Renal cortical epithelial cell (primary cell): ENCODE results near the gene CEP170B. TPM values are rescaled to one million over a fixed set of nuclear protein-coding genes. Genes with fewer than 3 reads are reported as not detected.
A peak's percentile ranks its signal among the peaks of the same experiment; 100 is the strongest.
"Not testable (repeated sequence)": the region's sequence is repeated elsewhere in the genome, so short reads cannot be mapped to it uniquely, and the experiment has no call there.

Experiments
- DNase-seq: peaks from one replicate; pipeline ENCODE4 v3.0.0-alpha.2; 2011; ENCODE audit warnings: low read depth
- total RNA-seq: library from RNA; depleted of rRNA; stranded (reverse); fragments of >200 nt; gene quantifications from 2 replicates; pipeline ENCODE4 v1.2.3, GENCODE V29; 2014

Gene CEP170B
- total RNA-seq, 1 donor from 2014 or later, result 40.1 TPM

DNA sequence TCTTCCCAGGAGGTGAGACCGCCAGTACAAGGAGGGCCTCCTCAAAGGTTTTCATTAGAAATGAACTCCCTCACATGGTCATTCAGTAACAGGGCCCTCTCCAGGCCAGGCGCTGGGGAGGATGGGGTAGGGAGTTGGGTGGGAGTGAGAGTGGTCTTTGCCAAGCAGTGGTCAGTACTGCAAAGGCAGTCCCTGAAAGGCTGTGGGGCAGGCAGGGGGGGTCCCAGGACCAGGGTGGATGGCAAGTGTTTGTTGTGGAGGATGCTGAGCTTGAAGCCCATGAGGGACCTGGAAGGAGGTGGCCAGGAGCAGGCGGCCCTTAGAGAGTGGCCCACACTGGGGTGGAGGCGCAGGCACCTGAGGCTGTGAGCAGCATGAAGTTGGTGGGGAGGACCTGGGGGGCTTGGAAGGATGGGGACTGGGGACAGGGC is 26.1 kb downstream of the CEP170B start:
- DNase-seq, result no peak

DNA sequence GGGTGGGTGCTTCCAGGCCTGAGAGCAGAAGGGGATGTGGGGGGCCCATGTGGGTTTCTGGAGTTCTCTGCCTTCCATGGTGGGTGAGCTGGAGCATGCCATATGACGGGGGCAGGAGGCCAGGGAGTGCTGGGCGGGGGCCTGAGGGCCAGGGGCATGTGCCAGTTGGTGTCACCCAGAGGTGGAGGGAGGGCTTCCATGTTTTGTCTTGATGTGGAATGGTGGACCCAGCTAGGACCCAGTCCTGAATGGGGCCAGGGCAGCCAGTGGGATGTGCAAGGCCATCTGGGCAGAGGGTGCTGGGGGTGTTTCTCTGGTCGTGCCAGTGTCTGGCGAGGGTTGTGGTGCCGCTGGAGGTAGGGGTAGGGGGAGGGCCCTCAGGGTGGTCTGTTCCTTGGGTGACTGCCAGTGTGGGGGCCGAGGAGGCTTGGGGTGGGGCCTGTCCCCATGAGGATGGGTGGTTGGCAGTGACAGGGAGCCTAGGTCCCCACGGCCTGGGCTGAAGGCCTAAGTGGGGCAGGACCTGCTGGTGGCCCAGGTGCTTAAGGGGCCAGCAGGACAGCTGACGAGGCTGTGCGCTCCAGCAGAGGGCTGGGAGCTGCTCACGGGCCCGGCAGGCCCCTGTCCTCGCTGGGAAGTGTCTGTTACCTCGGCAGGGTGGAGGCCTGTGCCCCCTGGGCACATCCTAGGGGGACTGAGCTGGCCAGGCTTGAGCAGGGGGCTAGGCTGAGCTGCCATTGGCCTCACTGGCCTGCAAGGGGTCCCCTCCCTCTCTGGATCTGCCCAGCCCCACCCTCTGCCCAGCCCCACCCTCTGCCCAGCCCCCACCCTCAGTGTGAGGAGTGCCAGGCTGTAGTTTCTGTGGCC is 26.8 kb downstream of the CEP170B start:
- DNase-seq, result no peak

DNA sequence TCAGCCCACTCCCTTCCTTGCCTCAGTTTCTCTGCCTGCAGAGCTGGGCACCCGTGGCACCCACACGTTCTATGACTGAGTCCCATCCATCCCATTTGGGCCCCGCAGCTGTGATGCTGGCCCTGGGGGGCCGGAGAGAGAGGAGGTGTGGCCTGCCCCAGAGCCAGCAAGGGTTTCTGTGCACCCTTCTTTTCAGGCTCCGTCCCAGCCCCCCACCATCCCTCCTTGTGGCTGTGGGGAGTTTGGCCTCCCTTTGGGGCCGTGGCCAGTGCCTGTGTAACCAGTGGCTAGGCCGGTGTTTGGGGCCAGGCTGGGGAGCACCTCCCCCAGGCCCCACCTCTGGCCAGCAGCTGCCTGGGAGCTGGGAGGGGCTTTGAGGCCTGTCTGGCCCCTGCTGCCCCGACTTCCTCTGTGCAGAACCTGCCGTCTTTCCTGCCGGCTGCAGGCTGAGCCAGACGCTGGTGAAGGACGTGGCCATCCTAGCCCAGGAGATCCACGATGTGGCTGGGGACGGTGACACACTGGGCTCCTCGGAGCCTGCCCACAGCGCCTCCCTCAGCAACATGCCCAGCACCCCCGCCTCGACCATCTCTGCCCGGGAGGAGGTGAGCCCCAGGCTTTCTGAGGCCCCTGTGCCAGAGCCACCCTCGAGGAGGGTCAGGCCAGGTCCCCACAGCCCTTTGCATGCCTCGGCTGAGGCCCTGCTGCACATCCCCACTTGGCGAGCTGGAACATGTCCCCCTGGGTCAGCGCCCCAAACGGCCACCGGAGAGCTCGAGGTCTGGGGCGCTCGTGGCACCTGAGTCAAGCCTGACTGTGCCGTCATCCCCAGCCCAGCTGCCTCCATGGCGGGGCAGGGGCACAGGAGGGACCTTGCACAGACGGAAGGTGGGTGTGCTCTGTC is 27.7 kb downstream of the CEP170B start:
- DNase-seq, result no peak

DNA sequence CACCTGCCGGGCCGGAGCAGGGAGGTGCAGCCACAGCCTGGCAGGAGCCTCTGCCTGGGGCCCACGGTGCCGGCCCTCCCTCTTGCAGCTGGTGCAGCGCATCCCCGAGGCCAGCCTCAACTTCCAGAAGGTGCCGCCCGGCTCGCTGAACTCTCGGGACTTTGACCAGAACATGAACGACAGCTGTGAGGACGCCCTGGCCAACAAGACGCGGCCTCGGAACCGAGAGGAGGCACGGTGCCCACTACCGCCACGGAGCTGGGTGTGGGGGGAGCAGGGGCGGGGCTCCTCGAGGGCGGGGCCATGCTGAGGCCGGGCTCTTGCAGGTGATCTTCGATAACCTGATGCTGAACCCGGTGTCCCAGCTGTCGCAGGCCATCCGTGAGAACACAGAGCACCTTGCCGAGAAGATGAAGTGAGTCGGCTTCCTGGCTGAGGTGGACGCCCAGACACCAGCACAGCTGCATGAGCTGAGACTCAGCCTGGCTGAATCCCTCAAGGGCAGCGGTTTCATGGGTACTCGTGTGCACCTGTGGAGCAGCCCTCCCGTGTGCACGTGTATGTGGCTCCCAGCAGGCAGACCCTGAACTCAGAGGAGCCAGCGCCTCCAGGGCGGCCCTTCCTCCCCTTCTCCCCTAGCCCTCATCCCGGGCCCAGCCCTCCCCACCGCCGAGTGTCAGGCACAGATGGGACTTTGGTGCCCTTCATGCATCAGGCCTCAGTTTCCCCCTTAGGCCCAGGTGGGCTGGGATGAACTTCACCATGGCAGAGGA is 28.6 kb downstream of the CEP170B start:
- no peak for DNase-seq

GRCh38 chr14:104894331-104895206 is 29.5 kb downstream of the CEP170B start:
- DNase-seq, result no peak

DNA sequence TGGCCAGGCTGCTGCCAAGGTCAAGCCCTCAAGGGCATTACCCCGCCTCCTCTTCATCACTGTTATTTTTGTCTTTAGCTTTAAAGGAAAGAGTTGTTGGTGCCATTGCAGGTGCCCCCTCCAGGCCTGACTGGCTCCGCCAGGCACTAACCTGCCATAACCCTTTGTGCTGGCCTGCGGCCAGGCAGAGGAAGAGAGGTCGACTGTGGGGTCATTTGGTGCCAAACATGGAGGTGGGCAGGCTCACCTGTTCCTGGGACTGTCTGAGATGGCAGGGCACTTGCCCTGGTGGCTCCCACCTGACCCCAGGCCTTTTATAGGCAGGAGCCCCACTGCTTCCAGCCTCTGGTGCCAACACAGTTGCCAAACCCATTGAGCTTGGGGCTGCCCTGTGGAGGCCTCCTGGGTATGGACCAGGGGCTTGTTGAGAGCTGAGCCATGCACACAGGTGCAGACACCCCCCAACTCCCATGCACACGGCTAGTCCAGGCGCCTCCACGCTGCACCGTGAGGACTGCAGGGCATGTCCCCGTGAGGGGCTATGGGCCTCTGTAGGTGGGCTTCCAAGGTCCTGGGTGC is 30.2 kb downstream of the CEP170B start:
- DNase-seq, result no peak

- DNase-seq, result peak; percentile 13
These were observed 31.0 kb downstream of the CEP170B start for GRCh38 chr14:104895786-104896661.

DNA sequence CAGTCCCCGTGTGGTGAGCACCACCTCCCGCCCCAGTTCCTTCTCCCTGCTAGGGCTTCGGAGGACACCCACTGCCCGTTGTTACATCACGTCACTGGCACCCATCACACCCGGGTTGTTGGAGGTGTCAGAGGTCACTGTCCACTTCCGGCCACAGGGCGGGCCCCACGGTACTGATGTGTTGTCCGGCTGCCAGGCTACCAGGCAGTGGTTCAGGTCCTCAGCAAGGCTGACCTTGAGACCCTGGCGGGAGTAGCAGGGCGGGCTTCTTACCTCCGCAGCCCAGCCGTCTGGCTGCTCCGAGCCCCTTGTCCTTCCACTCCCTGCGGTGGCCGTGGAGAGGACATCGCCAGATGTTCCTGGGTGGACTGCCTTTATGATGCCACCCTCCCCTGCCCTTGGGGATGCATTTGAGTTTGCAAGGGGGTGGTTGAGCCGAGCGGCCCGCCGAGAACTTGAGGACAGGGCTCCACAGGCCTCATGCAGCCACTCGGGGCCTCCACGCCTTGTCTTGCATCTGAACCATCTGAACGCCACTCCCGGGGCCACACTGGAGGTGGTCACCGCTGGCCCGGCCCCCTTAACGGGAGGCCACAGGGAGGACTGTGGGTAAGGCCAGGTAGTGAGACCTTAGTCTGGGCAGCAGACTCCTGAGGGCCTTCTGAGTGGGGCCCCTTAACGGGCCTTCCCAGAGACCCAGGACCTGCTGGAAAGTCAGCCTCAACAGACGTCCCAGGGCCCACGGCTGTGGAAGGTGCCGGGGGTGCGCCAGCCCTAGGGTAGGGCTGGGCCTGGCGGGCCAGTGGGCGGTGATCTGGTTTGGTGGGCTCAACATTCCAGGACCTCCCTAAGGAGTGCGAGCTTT is 32.5 kb downstream of the CEP170B start:
- DNase-seq, result no peak

GRCh38 chr14:104898195-104898558 is 33.1 kb downstream of the CEP170B start:
- DNase-seq, result no peak

DNA sequence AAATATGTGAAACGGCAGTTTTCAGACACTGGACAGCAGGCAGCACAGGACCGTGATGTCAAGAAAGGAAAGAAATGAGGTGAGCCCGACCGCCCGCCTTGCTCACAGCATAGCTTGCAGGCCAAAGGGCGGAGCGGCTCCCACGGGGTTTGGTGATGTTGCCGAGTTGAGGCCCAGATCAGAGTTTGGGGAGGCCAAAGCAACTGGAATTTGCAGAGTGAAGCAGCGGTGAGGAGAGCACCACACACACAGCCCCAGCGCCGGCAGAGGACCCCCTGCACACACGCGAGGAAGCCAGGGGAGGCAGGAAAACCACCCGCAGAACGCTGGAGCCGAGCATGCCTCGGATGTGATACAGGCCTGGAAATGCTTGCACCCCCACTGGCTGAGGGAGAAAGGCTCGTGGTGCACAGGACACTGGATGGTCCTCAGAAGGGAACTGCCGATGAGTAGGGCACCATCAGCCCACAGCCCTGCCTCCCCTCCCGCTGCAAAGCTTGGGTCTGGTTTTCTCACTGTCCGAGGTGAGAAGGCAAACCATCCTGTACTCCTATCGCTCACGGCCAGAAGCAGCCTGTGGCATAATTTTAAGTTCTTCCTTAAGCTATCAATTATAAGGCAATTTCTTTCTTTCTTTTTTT is 33.9 kb downstream of the CEP170B start:
- DNase-seq, result no peak

DNA sequence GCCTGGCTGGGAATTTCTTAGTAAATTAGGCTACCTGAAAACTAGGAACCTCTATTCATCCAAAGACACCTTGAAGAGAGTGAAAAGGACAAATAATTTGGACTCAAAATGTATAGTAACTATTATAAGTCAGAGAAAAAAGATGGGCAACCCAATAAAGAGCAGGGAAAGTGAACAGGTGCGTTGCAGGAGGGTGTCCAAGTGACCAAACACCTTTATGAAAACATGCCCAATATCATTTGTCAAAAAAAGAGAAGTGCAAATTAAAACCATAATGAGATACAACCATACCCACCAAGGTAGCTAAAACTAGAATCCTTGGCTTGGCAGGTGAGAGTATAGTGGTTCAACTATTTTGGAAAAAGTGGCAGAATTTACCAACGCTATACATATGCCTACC is 34.7 kb downstream of the CEP170B start:
- DNase-seq, result no peak

DNA sequence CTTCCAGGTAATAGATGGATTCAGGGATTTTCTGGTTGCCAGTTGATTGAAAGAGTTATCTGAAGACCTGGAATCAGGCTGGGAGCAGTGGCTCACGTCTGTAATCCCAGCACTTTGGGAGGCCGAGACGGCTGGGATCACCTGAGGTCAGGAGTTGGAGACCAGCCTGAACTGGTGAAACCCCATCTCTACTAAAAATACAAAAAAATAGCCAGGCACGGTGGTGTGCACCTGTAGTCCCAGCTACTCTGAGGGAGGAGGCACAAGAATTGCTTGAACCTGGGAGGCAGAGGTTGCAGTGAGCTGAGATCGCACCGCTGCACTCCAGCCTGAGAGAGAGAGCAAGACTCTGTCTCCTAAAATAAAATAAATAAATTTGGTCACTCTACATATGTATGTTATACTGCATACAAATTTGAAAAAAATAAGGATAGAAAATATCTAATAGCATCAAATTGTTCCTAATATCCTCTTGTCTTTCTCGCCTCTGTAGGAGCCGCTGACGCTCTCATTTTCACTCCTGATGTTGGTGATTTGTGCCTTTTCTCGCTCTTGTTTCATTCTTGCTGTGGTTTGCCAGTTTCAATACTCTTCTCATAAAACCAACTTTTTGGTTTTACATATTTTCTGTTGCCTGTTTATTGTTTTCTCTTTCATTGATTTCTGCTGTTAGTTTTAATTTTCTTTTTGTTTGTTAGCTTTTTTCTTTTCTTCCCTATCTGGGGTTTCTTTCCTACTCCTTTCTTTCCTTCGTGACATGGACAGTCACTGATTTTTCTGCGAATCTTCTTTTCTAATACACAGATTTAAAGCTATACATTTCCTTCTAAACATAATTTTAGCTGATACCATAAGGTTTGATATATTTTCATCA is 35.8 kb downstream of the CEP170B start:
- DNase-seq, result no peak

DNA sequence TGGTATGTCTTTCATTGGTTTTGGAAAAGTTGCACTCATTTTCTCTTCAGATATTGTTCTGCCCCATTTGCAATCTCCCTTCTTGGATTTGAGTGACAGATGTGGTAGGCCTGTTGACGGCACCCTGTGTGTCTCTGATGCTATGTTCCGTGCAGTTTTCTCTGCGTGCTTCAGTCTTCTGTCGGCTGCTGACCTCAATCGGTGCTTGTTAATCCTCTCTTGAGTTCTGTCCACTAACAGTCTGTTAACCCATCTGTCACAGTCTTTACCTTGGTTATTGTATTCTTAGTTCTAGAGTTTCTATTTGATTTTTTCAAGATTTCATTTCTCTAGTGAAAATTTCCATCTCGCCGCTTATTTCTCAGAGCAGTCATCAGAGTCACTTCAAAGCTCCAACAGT is 38.9 kb downstream of the CEP170B start:
- DNase-seq, result no peak

DNA sequence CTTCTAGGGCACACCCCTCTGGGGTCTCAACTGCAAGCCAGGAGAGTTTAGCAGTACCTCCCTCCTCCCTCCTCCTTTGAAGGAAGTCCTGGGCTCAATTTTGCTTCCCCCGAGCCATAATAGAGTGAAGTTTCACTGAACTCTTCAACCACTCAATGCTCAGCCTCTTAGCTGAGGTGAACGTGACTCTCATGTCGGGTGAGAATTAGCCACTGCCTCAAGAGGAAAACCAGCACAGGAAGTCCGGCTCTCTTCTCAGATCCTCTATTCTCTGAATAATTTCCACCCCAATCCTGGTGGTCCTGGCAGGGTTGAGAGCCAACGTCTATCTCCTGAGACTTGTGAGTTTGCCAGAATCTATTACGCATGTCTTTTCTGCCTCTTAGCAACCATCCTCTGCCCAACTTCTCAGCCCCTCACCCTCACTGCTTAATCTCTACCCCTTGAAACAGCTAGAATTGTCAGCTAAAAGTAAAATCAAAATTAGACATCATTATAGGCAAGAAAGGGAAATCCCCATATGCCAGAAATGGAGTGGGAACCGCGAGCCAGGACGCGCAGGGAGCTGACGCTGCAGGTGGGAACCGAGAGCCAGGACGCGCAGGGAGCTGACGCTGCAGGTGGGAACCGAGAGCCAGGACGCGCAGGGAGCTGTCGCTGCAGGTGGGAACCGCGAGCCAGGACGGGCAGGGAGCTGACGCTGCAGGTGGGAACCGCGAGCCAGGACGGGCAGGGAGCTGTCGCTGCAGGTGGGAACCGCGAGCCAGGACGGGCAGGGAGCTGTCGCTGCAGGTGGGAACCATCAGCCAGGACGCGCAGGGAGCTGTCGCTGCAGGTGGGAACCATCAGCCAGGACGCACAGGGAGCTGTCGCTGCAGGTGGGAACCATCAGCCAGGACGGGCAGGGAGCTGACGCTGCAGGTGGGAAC is 39.8 kb downstream of the CEP170B start:
- not testable (repeated sequence) for DNase-seq

GRCh38 chr14:104905579-104905933 is 40.5 kb downstream of the CEP170B start:
- not testable (repeated sequence) for DNase-seq

DNA sequence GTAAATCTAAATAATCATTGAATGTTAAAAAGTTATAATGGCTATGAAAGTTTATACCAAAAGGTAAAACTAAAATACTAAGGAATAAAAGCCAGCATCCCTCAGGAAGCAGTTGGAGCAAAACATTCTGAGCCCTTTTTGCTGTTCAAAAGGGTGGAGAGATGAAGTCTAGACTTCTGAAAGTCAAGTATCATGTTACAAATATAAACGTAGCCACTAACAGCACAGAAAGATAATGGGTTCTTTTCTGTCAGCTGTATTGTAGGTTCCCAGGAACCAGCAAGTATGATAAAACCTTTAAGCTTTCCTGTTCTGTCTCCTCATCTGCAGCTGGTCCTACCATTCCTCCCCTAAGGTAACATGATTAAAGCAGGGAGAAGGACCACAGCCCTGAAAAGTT is 43.2 kb downstream of the CEP170B start:
- DNase-seq, result no peak
